MG63 (cell line): Measurements from ENCODE around the gene POLR2L. TPM values are rescaled to one million over a fixed set of nuclear protein-coding genes. Genes with fewer than 3 reads are reported as not detected.

Source experiments
- DNase-seq: peaks from one replicate; pipeline ENCODE4 v3.0.0-alpha.2; 2020
- H3K27me3 ChIP-seq: fragments of 250-450 bp; sonication (Bioruptor Pico); 2 replicates; pipeline ENCODE4 v1.5.1; 2020; ENCODE audit warnings: mild to moderate bottlenecking, moderate library complexity
- H3K36me3 ChIP-seq: fragments of 250-450 bp; sonication (Bioruptor Pico); 2 replicates; pipeline ENCODE4 v1.5.1; 2020; ENCODE audit warnings: mild to moderate bottlenecking, moderate library complexity
- H3K4me3 ChIP-seq: fragments of 250-450 bp; sonication (Bioruptor Pico); 2 replicates; pipeline ENCODE4 v1.5.1; 2020; ENCODE audit warnings: mild to moderate bottlenecking, moderate library complexity
- H3K9me3 ChIP-seq: fragments of 250-450 bp; sonication (Bioruptor Pico); 2 replicates; pipeline ENCODE4 v1.5.1; 2020; ENCODE audit warnings: mild to moderate bottlenecking, moderate library complexity
- total RNA-seq: library from RNA; depleted of rRNA; stranded (reverse); fragments of >200 nt; shearing (Covaris generic); gene quantifications from 2 replicates; pipeline ENCODE4 v1.2.3, GENCODE V29; 2014; ENCODE audit warnings: low replicate concordance

POLR2L gene
- total RNA-seq, 1 experiment from 2014 or later, result 190 TPM

DNA sequence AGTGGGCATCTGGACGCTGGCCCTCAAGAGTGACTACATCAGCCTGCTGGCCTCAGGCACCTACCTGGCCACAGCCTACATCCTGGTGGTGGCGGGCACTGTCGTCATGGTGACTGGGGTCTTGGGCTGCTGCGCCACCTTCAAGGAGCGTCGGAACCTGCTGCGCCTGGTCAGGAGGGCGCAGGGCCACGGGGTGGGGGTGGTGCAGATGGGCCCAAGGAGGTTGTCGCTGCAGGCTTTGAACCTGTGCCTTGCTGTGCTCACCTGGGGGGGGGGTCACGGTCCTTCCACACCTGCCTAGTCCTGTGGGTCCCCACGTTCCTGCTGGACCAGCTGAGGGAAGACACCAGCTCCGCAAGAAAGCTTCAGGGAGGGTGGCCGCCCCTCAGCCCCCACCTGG is 6.1 kb downstream of the POLR2L start:
- H3K36me3 ChIP-seq, result peaks cover 67% of the 10 kb centered on the region
- H3K9me3 ChIP-seq, result no peaks in the 10 kb centered on the region
- no peaks in the 10 kb centered on the region for H3K27me3 ChIP-seq
- H3K4me3 ChIP-seq, result no peak overlapping the region
- no peak for DNase-seq

DNA sequence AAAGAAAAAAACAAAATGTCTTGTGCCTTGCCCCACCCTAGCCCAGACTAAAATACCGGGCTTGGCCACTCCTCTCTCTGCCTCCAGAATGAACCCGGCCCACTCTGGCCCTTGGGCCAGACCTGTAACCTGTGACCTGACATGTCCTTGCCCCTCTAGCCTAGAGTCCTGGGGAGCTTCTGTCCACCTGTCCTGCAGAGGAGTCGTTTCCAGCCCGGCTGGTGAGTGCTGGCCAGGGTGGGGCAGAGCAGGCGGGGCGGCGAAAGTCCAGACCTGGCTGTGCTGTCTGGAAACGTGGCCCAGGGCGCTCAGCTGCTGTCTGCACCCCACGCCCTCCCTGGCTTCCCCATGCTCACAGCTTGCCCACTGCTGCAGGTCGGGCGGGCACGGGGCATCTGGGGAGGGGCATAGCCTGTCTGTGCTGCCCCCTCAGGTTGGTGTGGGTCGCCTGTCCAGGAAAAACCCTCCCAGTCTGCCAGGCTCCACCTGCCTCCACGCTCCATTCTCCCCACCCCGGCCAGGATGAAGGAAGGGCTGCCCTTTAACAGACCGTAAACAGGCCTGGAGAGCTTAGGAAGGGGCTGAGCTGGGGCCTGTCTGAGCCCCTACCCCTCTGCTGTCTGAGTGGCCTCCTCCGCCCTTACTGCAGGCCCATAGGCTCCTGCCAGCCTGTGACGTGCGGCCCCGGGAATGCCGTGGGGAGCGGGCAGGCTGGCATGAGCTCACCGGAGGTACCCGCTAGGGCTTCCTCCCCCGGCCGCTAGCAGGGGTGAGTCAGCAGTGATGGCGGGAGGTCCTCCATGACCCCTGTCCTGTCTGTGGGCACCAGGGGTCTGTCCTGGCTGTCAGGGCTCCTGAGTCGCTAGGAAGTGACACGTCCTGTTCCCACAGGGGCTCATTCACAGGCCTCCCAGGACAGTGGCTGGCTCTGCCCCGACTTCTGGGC is 7.7 kb downstream of the POLR2L start:
- DNase-seq, result peak; percentile 99
- peaks cover 51% of the 10 kb centered on the region for H3K36me3 ChIP-seq
- no peaks in the 10 kb centered on the region for H3K9me3 ChIP-seq
- peak overlapping the region; percentile 69 for H3K4me3 ChIP-seq
- no peaks in the 10 kb centered on the region for H3K27me3 ChIP-seq

DNA sequence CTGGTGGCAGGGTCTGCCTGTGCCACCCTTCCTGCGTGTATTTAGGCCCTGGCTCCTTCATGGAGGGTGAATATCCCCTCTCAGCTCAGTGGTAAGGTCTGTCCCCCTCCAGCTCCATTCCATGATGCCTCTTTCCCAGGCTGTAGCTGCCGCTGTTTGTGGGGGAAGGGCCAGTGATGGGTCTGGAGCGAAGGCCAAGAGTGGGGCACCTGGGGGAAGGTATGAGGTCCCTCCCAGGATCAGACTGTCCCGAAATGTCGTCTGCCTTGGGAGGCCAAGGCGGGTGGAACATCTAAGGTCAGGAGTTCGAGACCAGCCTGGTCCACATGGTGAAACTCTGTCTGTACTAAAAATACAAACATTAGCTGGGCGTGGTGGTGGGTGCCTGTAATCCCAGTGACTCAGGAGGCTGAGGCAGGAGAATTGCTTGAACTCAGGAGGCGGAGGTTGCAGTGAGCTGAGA is 8.4 kb downstream of the POLR2L start:
- no peaks in the 10 kb centered on the region for H3K27me3 ChIP-seq
- H3K9me3 ChIP-seq, result no peaks in the 10 kb centered on the region
- H3K36me3 ChIP-seq, result peaks cover 43% of the 10 kb centered on the region
- peak; percentile 73 for DNase-seq
- peak overlapping the region; percentile 69 for H3K4me3 ChIP-seq

DNA sequence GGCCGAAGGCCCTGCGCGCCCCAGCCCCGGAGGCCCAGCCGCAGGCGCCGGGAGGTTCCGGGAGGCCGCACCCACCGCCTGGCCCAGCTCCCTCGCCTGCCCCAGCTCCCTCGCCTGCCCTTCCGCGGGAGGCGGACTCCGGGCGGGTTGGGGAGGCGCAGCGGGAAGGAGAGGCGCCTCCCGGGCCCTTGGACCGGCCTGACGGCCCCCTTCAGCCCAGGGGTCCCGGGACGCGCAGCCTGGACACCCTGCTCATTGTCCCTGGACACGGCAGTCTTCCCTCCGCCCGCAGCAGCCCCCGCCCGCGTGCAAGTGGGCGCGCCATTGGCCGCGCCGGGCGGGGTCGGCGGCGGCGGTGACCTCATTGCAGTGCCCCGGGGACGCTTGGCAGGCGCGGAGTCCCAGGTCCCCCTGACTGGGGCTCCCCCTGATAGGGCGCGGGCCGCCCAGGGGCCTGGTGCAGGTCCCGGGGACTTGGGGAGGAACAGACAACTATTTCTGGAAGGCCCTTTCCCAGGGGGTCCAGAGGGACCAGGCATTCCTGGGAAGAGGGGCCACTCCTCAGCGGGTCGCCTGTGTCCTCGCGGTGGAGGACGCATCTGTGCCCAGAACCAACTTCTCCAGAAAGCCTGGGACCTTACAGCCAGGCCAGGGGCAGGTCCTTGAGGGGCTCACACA is 9.1 kb downstream of the POLR2L start:
- peak; percentile 73 for DNase-seq
- H3K4me3 ChIP-seq, result peak overlapping the region; percentile 69
- no peaks in the 10 kb centered on the region for H3K27me3 ChIP-seq
- H3K36me3 ChIP-seq, result peaks cover 38% of the 10 kb centered on the region
- H3K9me3 ChIP-seq, result no peaks in the 10 kb centered on the region

DNA sequence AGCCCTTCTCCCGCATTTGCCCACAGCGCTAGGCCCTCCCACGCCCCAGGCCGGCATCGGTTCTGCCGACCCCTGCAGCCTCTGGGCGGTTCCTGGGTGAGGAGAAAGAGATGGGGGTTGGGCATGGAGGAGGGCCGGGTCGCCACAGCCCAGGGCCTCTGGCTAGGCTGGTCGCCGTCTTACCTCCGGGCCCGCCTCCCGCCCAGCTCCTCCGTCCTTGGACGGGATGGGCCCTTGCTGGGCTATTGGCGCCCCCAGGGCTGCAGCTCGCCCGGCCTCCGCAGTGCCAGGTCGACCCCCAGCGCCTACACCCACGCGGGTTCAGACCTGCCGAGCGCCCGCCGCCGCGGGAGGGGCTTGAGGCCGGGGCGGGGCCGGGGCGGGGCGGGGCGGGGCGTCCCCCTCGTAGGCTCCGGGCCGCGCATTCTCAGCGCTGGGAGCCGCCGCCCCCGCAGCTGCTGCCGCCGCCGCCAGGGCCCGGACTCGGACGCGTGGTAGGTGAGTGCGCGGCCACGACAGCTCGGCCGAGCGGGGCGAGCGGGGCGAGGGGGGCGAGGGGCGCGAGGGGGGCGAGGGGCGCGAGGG is 9.7 kb downstream of the POLR2L start, which contains the start of gene CD151:
TSS of gene CD151 (plus strand) at position 424 of the 585 bp plus-strand sequence. CDS start 3,118 bp downstream, outside the sequence.
- peak within 1 kb of the TSS; percentile 69 for H3K4me3 ChIP-seq
- H3K9me3 ChIP-seq, result no peaks in the 10 kb centered on the region
- H3K27me3 ChIP-seq, result no peaks in the 10 kb centered on the region
- H3K36me3 ChIP-seq, result peaks cover 32% of the 10 kb centered on the region
- DNase-seq, result peak; percentile 91

DNA sequence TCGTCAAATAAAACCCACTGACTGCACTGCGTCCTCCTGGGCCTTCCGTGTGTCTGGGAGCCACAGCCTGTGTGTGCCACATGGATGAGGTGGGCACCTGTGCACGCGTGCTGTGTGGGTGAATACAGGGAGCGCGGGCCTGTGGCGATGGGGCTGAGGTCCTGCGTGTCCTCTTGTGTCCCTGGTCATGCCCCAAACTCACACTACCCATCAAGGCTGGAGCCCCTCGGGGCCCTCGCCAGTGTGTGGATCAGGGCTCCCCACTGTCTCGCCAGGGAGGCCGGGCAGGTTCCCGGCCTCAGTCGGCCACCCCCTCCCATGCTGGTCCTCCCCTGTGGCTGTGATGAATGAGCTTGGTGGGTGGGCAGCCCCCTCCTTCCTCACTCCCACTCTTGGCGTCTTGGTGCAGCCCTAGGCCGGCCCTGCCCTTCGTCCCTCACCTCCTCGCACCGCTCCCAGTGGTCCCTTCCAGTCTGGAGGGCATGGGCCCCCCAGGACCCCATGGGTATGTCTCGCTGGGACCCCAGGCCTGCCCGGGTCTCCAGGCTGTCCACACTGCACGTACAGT is 10.3 kb downstream of the POLR2L start:
- no peaks in the 10 kb centered on the region for H3K27me3 ChIP-seq
- H3K4me3 ChIP-seq, result peak overlapping the region; percentile 64
- peaks cover 27% of the 10 kb centered on the region for H3K36me3 ChIP-seq
- H3K9me3 ChIP-seq, result no peaks in the 10 kb centered on the region
- no peak for DNase-seq

DNA sequence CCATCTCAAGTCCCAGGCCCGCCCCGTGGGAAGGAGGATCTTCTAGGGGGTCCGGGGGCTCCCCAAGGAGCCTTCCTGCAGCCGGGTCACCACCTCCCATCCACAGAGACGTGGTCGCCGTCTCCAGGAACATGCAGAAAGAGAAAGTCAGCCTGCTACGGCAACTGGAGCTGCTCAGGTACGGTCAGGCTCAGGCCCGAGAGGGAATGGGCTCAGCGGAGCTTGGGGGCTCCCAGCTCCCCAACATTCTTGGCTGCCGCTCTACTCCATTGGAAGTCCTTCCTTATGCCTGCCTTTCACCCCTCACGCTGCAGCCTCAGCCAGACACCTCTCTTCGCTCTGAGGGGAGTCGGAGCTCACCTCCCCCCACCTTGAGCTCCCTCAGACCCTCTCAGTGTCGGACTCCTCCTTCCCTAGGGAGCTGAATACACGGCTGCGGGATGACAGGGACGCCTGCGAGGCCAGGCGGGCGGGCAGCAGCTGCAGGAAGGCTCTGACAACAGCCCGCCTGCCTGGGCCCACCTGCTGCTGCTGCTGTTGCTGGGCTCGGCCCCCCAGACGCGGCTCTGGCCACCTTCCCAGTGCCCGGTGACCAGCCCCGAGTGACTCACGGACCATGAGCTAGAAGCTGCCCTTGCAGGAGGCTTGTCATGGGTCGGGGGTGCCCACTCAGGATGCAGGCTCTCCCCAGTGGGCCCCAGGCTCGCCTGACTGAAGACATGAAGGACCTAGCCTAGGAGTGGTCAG is 11.0 kb downstream of the POLR2L start:
- Histone ChIP-seq H3K27me3 (no peaks in the 10 kb centered on the region), H3K4me3 (no peak overlapping the region; the same call in 1 of the 2 replicates), H3K9me3 (no peaks in the 10 kb centered on the region), H3K36me3 (peaks cover 19% of the 10 kb centered on the region)
- peak; percentile 85 for DNase-seq

DNA sequence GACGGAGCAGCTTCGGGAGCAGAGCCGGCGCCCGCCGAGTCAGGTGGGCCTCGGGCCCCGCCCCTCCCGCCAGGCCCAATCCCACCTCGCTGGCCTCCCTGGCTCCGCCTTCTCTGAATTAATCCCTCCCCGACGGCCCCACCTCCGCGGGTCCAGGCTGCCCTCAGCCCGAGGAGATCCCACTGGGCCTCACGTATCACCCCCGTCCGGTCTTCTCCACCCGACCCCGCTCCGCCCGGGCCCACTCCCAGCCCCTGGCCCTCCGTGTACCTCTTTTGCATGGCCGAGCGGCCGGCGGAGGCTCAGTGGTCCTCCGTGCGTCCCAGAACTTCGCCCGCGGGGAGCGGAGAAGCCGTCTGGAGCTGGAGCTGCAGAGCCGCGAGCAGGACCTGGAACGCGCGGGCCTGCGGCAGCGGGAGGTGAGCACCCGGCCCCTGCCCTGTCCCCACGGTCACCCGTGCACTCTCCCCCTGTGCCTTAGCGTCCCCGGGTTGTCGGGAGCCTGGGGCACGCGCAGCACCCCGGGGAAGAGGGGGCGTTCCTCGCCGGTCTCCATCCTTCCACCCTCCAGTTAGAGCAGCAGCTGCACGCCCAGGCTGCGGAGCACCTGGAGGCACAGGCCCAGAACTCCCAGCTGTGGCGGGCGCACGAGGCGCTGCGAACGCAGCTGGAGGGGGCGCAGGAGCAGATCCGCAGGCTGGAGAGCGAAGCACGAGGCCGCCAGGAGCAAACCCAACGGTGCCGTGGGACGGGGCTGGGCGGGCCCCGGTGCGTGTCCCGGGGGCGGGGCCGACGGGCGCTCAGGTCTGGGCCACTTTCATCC is 11.8 kb downstream of the POLR2L start:
- Histone ChIP-seq H3K36me3 (peaks cover 13% of the 10 kb centered on the region), H3K9me3 (no peaks in the 10 kb centered on the region), H3K27me3 (no peaks in the 10 kb centered on the region), H3K4me3 (no peak overlapping the region)
- no peak for DNase-seq

DNA sequence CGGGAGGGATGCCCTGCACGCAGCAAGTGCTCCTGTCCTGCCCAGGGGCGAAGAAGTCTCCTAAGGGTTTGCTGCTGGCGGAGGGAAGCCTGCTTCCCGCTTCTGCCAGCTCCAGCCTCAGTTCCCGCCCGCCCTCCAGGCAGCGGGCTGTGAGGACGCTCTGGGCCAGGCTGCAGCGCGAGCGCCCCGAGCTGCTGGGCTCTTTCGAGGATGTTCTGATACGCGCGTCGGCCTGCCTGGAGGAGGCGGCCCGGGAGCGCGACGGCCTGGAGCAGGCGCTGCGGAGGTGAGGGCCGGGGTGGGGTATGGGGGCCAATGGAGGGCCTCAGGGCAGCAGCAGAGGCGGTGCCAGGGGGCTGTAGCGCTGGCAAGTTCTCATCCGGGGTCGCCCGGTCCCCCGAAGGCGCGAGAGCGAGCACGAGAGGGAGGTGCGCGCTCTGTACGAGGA is 12.5 kb downstream of the POLR2L start:
- no peak overlapping the region for H3K4me3 ChIP-seq
- H3K9me3 ChIP-seq, result no peaks in the 10 kb centered on the region
- H3K27me3 ChIP-seq, result no peaks in the 10 kb centered on the region
- no peak for DNase-seq
- H3K36me3 ChIP-seq, result peaks cover 18% of the 10 kb centered on the region

DNA sequence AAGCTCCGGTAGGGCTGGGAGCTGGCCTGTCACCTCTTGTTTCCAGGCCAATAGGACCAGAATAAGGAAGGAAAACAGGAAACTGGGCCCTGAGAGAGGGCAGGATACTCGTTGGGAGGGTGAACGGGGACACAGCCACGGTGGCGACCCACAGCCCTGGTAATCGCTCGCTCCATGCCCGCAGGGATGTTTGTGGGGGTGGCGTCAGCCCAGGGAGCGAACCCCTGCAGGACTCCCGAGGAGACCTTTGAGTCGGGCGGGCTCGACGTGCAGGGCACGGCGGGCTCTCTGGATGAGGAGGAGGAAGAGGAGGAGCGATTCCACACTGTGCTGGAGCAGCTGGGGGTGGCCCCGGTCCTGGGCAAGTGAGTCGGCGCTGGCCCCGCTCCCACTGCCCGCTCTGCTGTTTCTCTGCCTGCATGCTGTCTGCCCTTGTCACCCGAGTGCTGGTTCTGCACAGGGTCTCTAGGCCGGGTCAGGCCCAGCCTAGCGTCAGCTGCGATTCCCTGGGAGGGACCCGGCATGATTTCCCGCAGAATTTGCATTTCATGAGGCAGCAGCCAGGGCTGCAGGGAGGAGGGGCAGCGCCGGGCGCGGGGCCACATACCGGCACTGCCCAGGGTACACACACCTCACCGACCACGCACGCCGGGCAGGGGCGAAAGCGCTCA is 13.0 kb downstream of the POLR2L start:
- H3K9me3 ChIP-seq, result no peaks in the 10 kb centered on the region
- H3K4me3 ChIP-seq, result no peak overlapping the region
- H3K27me3 ChIP-seq, result no peaks in the 10 kb centered on the region
- peak; percentile 71 for DNase-seq
- H3K36me3 ChIP-seq, result peaks cover 15% of the 10 kb centered on the region

DNA sequence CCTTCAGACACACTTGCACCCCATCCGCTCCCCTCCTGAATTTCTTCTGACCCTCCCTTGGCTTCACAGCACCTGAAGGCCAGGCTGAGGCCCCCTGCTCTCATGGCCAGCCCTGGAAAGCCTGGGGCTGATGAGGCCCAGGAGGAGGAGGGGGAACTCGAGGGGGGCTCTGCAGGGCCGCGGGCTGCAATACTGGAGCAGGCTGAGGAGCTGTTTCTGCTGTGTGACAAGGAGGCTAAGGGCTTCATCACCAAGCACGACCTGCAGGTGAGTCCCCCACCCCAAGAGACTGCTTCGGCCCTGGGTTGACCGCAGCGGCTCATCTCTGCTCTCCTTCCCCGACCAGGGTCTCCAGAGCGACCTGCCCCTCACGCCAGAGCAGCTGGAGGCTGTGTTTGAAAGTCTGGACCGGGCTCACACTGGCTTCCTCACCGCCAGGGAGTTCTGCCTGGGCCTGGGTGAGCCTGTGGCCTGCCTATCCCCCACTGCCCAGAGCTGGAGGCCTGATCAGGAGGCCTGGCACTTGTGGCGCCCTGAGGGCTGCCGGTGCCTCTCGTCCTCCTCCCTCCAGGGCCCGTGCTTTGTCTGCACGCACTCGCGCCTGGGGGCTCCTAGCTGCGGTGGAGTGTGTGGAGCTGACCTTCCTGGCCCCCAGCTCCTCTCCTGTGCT is 13.7 kb downstream of the POLR2L start:
- H3K9me3 ChIP-seq, result no peaks in the 10 kb centered on the region
- no peaks in the 10 kb centered on the region for H3K27me3 ChIP-seq
- no peak overlapping the region for H3K4me3 ChIP-seq
- peaks cover 14% of the 10 kb centered on the region for H3K36me3 ChIP-seq
- no peak for DNase-seq

DNA sequence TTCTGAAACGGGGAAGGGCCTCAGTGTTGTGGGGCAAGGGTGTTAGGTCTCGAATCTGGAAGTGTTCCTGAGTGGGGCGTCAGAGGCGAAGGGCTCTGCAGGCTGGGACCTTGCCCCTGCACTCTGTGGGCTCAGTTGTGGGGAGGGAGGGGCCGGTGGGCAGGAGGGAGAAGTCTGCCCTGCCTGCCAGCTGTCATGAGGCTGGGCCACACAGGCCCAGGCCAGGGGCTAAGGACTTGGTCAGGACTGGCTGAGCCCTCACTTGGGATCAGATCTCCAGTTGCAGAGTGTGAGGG is 14.5 kb downstream of the POLR2L start, which contains the start of gene CRACR2B:
TSS of gene CRACR2B (plus strand) at position 23 of the 296 bp plus-strand sequence. CDS start 689 bp downstream, outside the sequence.
- no peak for DNase-seq
- Histone ChIP-seq H3K36me3 (peaks cover 19% of the 10 kb centered on the region), H3K9me3 (no peaks in the 10 kb centered on the region), H3K4me3 (no peak within 1 kb of the TSS), H3K27me3 (no peaks in the 10 kb centered on the region)

DNA sequence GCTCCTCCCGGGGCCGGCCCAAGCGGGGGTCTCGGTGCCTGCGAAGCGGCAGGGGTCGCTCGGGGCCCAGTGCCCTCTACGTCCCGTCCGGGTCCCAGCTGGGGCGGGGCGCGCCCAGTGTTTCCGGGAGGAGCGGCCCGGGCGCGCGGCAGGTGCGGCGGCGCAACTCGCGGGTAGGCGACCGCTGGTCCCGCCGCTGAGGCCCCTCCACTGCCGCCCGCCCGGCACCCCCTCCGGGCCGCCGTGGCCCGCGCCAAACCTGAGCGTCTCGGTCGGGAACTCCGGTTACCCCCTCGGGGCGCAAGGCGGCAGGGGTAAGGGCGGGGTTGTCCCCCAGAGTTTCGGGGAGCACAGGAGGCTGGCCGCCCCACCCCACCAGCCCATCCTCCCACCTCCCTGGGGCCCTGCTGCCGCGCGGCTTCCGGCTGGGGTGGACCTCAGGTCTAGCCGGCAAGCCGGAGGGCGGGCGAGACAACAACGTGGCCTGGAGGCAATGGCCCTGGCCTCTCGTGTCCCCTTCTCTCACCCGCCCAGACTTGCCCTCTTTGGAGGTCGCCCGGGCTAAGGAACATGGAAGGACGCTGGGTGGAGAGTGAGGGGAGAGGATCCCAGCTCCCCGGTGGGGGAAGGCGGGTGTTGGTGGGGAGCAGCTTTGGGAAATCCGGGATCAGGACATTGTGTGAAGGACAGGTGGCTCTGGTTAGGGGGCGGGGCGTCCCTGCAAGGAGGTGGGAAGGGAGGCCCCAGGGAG is 15.0 kb downstream of the POLR2L start:
- DNase-seq, result no peak
- Histone ChIP-seq H3K27me3 (no peaks in the 10 kb centered on the region), H3K9me3 (no peaks in the 10 kb centered on the region), H3K4me3 (no peak overlapping the region), H3K36me3 (peaks cover 19% of the 10 kb centered on the region)

DNA sequence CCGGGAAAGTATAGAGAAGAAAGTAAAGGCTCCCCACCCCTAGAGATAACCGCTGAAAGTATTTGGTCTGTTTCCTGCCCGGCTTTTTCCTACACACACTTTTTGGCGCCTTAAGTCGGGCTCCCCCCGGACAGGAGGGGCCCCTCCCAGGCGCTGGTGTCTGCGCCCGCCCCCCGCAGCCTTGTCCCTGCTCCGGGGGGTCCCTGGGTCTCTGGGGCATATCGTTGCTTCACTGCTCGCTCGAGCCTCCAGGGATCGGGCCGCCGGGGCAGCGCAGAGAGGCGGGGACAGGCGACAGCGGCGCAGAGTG is 15.5 kb downstream of the POLR2L start:
- no peaks in the 10 kb centered on the region for H3K27me3 ChIP-seq

More for the DNA sequence above, 15.5 kb downstream of the POLR2L start:
- Histone ChIP-seq H3K36me3 (peaks cover 20% of the 10 kb centered on the region), H3K9me3 (no peaks in the 10 kb centered on the region), H3K4me3 (no peak overlapping the region)
- no peak for DNase-seq
